ENCODE measurements around the gene PPP1R10.
A peak's percentile ranks its signal among the peaks of the same experiment; 100 is the strongest.

The PPP1R10 gene

GRCh38 chr6:30592287-30592686 is 24.8 kb downstream of the PPP1R10 start:
- no peak overlapping the region for H3K27ac ChIP-seq

GRCh38 chr6:30591008-30591407 is 26.0 kb downstream of the PPP1R10 start:
- no peak overlapping the region for H3K27ac ChIP-seq
- TF ChIP-seq ZFX (IDR thresholded peaks at IDR 0.05; ENCODE audit: borderline replicate concordance) = no peak
- no peak for TF ChIP-seq CTCF (IDR thresholded peaks at IDR 0.05)

More at GRCh38 chr6:30592287-30592686, 24.8 kb downstream of the PPP1R10 start:
- no peak for TF ChIP-seq CTCF (IDR thresholded peaks at IDR 0.05)
- no peak for TF ChIP-seq ZFX (IDR thresholded peaks at IDR 0.05; ENCODE audit: borderline replicate concordance)

GRCh38 chr6:30590509-30590908 is 26.5 kb downstream of the PPP1R10 start:
- TF ChIP-seq CTCF (IDR thresholded peaks at IDR 0.05) (no peak), ZFX (IDR thresholded peaks at IDR 0.05; ENCODE audit: borderline replicate concordance) (no peak)
- no peak overlapping the region for H3K27ac ChIP-seq

GRCh38 chr6:30589754-30590358 is 27.2 kb downstream of the PPP1R10 start:
- H3K27ac ChIP-seq = no peak overlapping the region
- TF ChIP-seq CTCF (IDR thresholded peaks at IDR 0.05) (no peak), ZFX (IDR thresholded peaks at IDR 0.05; ENCODE audit: borderline replicate concordance) (no peak)

- no peak for TF ChIP-seq ZFX (IDR thresholded peaks at IDR 0.05; ENCODE audit: borderline replicate concordance)
- H3K27ac ChIP-seq = no peak overlapping the region
Measured at GRCh38 chr6:30583921-30584320, 33.1 kb downstream of the PPP1R10 start.

- no peak for TF ChIP-seq ZFX (IDR thresholded peaks at IDR 0.05; ENCODE audit: borderline replicate concordance)
- H3K27ac ChIP-seq = no peak overlapping the region
Measured at GRCh38 chr6:30578051-30578450, 39.0 kb downstream of the PPP1R10 start.

- H3K27ac ChIP-seq = no peak overlapping the region
- TF ChIP-seq CTCF (IDR thresholded peaks at IDR 0.05) (no peak), ZFX (IDR thresholded peaks at IDR 0.05; ENCODE audit: borderline replicate concordance) (no peak)
Measured at GRCh38 chr6:30573113-30573512, 43.9 kb downstream of the PPP1R10 start.

GRCh38 chr6:30572148-30572547 is 44.9 kb downstream of the PPP1R10 start:
- TF ChIP-seq CTCF (IDR thresholded peaks at IDR 0.05) = no peak
- no peak for TF ChIP-seq ZFX (IDR thresholded peaks at IDR 0.05; ENCODE audit: borderline replicate concordance)
- peak overlapping the region; percentile 73 for H3K27ac ChIP-seq

All from 22Rv1 (cell line).